GM08714 (cell line): ENCODE measurements around the gene KEL.

Experiments
- H3K4me3 ChIP-seq: fragments of 200-500 bp; sonication (Bioruptor generic); 2 replicates; pipeline ENCODE4 v1.5.1; 2014; ENCODE audit warnings: mild to moderate bottlenecking, low read length, inconsistent platforms
- ZNF274 ChIP-seq: IDR thresholded peaks from 2 replicates; pipeline ENCODE4 v1.6.1; 2012; ENCODE audit warnings: mild to moderate bottlenecking, low read depth, low read length

The KEL gene

DNA sequence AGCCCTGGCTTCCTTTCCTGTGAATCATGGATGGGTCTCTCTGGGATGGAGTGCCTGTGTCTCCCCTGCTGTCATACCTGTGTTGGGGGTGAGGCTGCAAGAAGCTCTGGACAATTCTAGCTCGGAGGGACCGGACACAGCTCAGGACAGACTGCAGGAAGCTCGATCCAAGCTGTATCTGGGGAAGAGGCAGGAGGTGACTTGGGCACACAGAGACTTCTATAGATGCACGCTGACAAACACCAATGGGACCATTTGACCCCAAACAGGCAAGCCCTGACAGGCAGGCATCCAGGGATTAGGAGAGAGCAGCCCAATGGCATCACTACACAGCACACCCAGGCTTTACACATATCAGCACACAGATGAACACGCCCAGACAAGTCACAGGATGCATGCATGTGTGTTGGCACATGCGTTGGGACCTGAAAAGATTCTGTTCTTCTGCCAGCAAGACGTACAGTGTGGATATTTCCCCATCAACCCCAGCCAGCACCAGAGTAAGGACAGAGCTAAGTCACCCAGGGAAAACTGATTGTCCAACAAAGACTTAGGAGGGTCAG, 18.4 kb downstream of the KEL start:
- TF ChIP-seq ZNF274 = no peak
- no peak overlapping the region for H3K4me3 ChIP-seq

DNA sequence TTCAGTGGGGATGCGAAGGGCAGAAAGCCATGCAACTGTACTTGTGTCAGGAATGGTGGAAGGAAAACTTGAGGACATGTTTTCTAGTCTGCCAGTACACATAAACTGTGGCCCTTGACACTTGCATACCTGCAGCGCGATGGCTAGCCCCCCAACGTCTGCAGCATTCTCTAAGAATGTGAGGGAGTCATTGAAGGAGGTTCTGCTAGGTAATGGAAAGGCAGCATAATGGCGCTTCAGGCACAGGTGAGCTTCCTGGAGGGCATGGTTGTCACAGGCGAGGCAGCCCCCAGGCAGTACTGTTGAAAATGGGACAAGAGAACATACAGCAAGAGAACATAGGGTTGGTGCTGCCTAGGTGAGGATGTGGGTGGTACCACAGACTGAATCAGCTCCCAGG, 19.4 kb downstream of the KEL start:
- H3K4me3 ChIP-seq = no peak overlapping the region
- TF ChIP-seq ZNF274 = no peak

DNA sequence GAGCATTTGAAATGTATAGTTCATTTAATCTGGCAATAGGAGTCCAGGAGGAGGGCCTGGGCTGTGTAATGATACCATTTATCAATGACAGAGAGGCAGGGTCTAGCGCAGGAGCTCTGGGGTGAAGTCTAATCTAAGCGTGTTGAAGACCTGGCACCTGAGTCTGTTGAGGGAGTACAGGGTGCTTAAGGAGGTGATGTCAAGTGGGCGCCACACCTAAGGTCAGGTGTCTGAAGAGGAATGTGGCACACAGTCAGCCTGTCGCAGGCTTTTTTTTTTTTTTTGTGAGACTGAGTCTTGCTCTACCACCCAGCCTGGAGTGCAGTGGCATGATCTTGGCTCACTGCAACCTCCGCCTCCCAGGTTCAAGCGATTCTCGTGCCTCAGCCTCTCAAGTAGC, 20.6 kb downstream of the KEL start:
- H3K4me3 ChIP-seq = no peak overlapping the region
- TF ChIP-seq ZNF274 = no peak

DNA sequence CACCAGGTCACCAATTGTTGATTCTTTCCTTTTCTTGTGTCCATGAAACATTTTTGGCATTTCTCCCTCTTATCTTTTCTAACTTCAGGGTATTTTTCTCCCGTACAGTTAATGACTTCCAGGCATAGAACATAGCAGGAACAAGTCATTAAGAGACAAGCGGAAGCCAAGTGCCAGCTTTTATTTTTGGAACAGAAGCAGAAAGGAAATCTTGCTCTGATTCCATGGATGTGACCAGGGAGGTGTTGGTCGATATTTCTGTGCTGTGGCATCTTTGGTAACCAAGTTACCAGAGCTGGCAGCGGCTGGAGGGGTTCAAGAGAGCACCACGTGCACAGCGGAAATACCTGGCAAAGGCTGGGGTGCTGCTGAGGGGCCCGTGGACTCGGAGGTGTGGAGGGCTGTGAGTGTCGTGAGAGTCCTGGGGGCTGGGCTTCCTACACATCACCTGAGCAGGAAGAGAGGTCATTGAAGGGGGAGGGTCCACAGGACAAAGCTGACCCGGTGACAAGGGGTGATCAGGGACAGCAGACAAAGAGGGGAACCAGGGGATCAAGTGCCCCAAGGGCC, 21.1 kb downstream of the KEL start:
- no peak overlapping the region for H3K4me3 ChIP-seq
- TF ChIP-seq ZNF274 = no peak

DNA sequence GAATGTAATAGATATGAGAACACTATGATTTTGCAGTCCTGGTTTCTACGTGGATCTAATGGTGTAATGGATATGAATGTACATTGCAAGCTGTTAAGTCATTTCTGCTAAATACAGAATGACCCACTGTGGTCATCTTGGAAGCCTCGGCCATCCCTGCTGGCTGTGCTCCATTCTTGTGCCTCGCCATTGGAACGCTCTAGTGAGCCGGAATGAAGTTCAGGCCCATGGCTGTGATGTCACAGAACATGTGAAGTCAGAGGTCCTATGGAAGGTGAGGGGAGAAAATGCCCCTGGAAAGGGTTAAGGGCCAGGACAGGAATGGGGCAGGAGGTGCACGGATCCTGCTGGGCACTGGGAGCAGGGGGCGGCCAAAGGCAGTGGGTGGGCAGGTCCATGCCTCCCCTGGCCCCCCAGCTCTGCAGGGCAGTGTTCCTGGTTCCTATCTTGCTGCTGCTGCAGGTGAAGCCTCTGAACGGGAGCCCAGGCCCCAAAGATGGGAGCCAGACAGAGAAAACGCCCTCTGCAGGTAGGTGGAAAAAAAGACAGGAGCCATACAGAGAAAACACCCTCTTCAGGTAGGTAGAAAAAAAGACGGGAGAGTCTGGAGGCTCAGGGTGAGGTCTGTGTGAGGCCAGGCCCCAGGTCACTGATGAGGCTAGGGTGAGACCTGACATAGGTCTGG, 22.8 kb downstream of the KEL start, which contains the start of gene LLCFC1:
Gene LLCFC1 (plus strand): TSS at position 259 of the 685 bp plus-strand sequence. CDS start 138 bp downstream, at position 397.
- TF ChIP-seq ZNF274 = no peak
- H3K4me3 ChIP-seq = no peak within 1 kb of the TSS

DNA sequence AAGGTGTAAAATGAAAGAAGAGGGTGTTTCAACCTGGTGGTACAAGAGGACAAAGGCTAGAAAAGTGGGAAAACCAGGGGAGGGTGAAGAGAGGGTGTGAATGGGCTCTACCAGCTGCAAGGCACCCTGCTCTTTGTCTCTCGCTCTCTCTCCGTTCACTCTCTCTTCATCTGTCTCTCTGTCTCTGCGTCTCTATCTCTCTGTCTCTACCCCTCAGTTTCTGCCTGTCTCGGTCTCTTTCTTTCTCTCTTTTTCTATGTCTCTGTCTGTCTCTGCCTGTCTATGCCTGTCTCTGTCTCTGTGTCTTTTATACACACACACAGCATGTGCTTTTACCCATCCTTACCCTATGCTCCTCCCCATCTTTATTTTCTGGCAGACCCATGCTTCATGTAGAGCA, 23.6 kb downstream of the KEL start:
- no peak overlapping the region for H3K4me3 ChIP-seq
- TF ChIP-seq ZNF274 = no peak

DNA sequence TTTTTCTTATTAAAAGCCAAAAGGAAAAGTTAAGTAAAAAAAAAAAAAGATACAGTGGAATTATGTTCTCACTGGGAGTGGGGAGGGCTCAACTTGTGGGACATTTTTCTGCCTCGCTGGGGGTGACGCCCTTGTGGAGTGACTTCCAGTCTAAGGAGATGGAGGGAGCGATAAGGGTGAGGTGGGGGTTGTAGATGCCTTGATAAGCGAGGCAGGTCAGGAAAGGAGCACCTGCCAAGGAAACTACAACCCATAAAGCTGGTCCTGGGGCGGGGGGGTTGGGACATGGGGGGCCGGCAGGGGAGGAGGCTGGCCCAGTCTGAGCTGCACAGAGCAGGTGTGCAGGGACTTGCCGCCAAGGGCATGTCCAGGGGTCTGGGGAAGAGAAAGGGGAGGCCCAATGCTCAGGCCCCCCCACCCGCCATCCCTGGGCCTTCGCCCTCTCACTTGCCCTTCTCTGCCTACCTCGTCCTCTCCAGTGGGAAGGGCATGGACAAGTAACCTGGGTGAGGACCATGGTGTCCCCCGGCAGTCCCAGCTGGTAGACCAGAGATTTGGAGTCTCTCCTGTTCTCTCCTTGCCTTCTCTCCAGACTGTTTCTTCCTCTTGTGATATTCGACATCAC, 26.1 kb downstream of the KEL start:
- no peak for TF ChIP-seq ZNF274
- no peak overlapping the region for H3K4me3 ChIP-seq

DNA sequence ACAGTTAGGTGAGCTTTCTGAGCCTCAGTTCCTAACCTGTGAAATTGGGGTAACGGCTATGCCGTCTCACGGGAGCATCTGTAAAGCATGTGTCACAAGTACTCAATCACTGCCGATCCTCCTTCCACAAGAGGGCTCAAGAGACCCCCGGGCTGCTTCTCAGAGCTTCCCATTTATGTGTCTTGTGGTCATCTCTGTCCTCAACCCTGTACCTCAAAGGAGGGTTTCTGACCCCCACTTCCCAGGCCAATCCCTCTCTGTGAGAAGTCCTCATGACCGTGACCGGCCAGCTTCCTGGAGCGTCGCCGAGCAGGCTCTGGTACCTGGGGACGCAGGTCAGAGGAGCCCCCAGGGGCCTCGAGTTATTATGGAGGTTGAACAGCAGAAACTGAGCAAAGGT, 28.1 kb downstream of the KEL start:
- no peak for TF ChIP-seq ZNF274
- H3K4me3 ChIP-seq = no peak overlapping the region

DNA sequence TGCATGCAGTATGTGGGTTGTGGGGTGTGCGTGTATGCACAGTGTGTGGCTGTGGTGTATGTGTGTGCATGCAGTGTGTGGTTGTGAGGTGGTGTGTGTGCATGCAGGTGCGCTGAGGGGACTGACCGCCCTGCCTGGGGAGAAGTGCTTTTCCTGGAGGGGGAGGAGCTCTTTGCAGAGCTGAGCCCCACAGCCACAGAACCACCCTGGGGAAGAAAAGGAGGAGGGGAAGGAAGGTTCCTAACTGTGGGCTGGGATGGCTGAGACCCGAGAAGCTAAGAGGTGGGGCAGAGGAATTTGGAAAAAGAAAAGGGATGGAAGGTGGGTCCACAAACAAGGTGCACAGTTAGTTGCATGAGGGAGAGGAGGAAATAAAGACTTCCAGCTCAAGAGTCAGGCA, 28.5 kb downstream of the KEL start, which contains the start of gene TRPV5:
Gene TRPV5 (minus strand): TSS at position 123 of the 400 bp plus-strand sequence. CDS start 287 bp downstream, outside the sequence.
- no peak within 1 kb of the TSS for H3K4me3 ChIP-seq
- TF ChIP-seq ZNF274 = no peak

DNA sequence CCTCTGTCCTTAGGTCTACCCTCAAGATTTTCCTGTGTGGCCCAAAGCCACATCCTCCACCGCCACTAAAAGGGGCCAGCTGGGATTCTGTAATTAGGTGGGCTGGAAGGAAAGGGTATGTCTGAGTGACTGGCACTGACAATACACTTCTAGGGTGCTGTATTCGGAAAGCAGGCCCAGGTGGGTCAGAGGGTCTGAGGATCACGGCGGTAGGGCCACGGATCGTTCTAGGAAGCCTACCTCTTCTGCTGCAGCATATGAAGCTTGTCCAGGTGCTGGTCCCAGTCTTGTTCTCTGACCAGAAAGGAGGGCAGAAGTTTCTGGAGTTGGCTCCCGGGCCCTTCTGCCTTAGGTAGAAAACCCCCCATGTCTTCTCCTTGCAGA, 29.1 kb downstream of the KEL start:
- H3K4me3 ChIP-seq = no peak overlapping the region
- TF ChIP-seq ZNF274 = no peak

DNA sequence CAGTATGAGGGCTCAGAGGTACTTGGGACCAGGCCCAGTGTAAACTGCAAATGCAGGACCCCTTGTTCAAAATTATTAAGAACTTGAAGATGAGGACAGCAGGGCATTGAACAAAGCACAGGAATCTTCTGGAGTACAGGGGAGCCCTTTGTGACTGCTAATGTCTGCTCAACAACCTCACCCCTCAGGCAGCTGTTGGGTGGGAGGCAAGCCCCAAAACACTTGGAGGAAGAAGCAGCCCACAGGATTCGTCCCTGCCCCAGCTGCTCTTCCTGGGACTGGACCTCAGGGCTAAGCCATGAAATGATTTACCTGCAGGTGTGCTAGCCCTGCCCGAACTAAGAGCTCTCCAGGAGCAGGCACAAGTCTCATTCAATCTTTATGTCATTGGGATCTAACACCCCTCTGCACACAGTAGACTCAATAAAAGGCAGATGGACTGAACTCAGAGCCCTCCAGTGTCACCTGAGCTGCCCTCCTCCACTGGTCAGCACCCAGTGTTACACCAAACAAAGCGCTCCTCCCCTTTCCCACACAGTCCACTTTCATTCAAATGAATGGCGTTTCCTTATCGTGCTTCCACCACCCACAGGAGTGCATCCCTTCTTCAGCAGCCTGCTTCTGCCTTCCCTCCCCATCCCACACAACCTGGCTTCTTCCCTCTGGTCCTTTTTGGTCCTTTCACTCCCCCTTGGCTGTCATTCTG, 29.6 kb downstream of the KEL start:
- no peak overlapping the region for H3K4me3 ChIP-seq
- TF ChIP-seq ZNF274 = no peak

DNA sequence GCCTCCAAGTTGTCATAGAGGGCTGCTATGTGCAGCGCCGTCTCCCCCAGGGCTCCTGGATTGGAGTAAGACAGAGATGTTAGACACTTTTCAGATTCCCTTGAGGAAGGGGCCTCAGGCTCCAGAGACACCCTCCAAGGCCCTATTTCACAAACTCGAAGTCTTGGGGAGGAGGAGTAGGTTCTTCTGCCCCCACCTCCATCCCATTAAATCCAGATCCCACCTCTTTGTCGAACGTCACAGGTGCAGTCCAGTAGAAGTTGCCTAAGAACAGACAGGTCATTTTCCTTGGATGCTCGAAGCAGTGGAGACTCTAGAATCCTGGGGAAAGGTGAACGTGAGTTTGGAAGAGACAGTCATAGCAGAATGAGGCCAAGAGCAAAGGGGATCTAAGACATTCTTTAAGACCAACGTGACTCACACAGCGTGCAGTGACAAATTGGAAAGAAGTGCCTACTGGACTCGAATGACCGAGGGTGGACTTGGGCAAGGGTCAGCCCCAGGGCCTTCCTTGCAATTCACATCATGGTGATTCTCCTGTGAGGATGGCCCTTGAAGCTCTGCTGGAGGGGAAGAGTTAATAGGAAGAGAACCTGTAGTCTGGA, 31.9 kb downstream of the KEL start:
- no peak for TF ChIP-seq ZNF274
- no peak overlapping the region for H3K4me3 ChIP-seq

DNA sequence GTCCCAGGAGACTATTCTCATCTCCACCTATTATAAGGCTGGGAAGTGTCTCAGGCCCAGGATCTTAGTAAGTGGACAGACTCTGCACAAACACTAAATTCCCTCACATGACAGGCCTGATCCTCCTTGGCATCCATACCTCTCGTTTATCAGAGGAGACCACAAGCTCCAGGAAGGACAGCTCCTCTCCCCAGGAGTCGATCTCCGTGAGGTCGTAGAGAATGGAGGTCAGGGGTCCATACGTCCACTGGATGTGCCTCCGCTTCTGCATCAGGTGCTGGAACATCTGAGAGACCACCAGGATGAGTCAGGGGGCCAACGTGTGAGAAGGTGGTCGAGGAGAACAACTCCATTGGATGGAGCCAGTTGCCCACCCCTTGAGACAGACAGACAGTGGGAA, 34.2 kb downstream of the KEL start:
- no peak overlapping the region for H3K4me3 ChIP-seq
- no peak for TF ChIP-seq ZNF274
